H1 (cell line): ENCODE results near the gene SPTBN1. TPM values are rescaled to one million over a fixed set of nuclear protein-coding genes. Genes with fewer than 3 reads are reported as not detected.

Experiments used
- CTCF ChIA-PET: fragments of 300-600 bp; sonication (Branson Sonifier 250); formaldehyde crosslinking; loops from one replicate; lab custom pipeline; 2021; ENCODE audit not compliant: partially characterized antibody; lab: Charles Lee
- POLR2A ChIA-PET: fragments of 300-600 bp; sonication (Branson Sonifier 250); formaldehyde crosslinking; loops from one replicate; lab custom pipeline; 2021; ENCODE audit warnings: inconsistent platforms; ENCODE audit not compliant: partially characterized antibody; lab: Charles Lee
- DNase-seq, 2 experiments: peaks; one replicate each; pipeline versions ENCODE4 v3.0.0 to v3.0.0-alpha.2; 2010 to 2022; ENCODE audit warnings: low spot score in 2 of 2, low read depth in 1 of 2, mixed read lengths in 1 of 2
- FAIRE-seq: peaks from 2 replicates; lab custom pipeline; 2011; peaks lifted over from hg19 to GRCh38; lab: Jason Lieb, UNC
- H2AFZ ChIP-seq: 2 replicates; pipeline ENCODE4 v1.8.1; 2012; ENCODE audit warnings: low read length, inconsistent platforms
- H2AK5ac ChIP-seq: 2 replicates; pipeline ENCODE4 v1.6.1; 2013; ENCODE audit warnings: low read depth, low read length
- H2BK120ac ChIP-seq: replicated peaks from 2 replicates; pipeline ENCODE3; 2013; ENCODE audit warnings: low read depth, low read length, inconsistent platforms
- H2BK12ac ChIP-seq: 2 replicates; pipeline ENCODE4 v1.6.1; 2013; ENCODE audit warnings: low read depth, low read length
- H2BK15ac ChIP-seq: 2 replicates; pipeline ENCODE4 v1.6.1; 2013; ENCODE audit warnings: low read length
- H2BK20ac ChIP-seq: 2 replicates; pipeline ENCODE4 v1.6.1; 2013; ENCODE audit warnings: low read length
- H2BK5ac ChIP-seq: 2 replicates; pipeline ENCODE4 v1.6.1; 2013; ENCODE audit warnings: low read depth, low read length
- H3K14ac ChIP-seq: 2 replicates; pipeline ENCODE4 v1.6.1; 2013; ENCODE audit warnings: inconsistent platforms; ENCODE audit not compliant: insufficient read length
- H3K18ac ChIP-seq: 2 replicates; pipeline ENCODE4 v1.6.1; 2013; ENCODE audit warnings: low read length; ENCODE audit errors: extremely low read depth
- H3K23ac ChIP-seq: 2 replicates; pipeline ENCODE4 v1.6.1; 2013; ENCODE audit warnings: inconsistent platforms; ENCODE audit not compliant: insufficient read length
- H3K23me2 ChIP-seq: 2 replicates; pipeline ENCODE4 v1.6.1; 2013; ENCODE audit warnings: low read depth, low read length
- H3K27ac ChIP-seq: 2 replicates; pipeline ENCODE4 v1.6.1; 2011; ENCODE audit warnings: low read depth, low read length, inconsistent platforms
- H3K27me3 ChIP-seq, 4 experiments: replicated peaks in 1 of 4; 1 replicate in 1 of 4; 2 replicates in 3 of 4; pipeline versions ENCODE4 v1.6.1 to v1.8.1; 2011 to 2013; ENCODE audit warnings: low read length in 3 of 4, mild to moderate bottlenecking in 3 of 4, inconsistent platforms in 2 of 4, mixed read lengths in 2 of 4, moderate library complexity in 1 of 4; ENCODE audit not compliant: control insufficient read depth in 3 of 4, insufficient read depth in 3 of 4; ENCODE audit errors: extremely low read depth in 1 of 4
- H3K36me3 ChIP-seq, 4 experiments: 2 replicates each; pipeline versions ENCODE4 v1.6.1 to v1.8.1; 2011 to 2013; ENCODE audit warnings: mild to moderate bottlenecking in 4 of 4, low read length in 3 of 4, moderate library complexity in 2 of 4, control low read depth in 1 of 4, inconsistent platforms in 1 of 4; ENCODE audit not compliant: insufficient read depth in 4 of 4, control insufficient read depth in 2 of 4
- H3K4ac ChIP-seq: replicated peaks from 2 replicates; pipeline ENCODE3; 2013; ENCODE audit warnings: low read length, low read depth, mixed read lengths, inconsistent platforms; ENCODE audit not compliant: insufficient read length
- H3K4me1 ChIP-seq, 4 experiments: replicated peaks in 1 of 4; 1 replicate in 1 of 4; 2 replicates in 3 of 4; pipeline versions ENCODE4 v1.6.1 to v1.8.1; 2011 to 2013; ENCODE audit warnings: low read length in 3 of 4, inconsistent platforms in 2 of 4, mixed read lengths in 1 of 4; ENCODE audit not compliant: insufficient read depth in 4 of 4, control insufficient read depth in 3 of 4
- H3K4me2 ChIP-seq, 2 experiments: 2 replicates each; pipeline versions ENCODE4 v1.6.1 to v1.8.1; 2011 to 2013; ENCODE audit warnings: low read depth in 2 of 2, low read length in 2 of 2, control low read depth in 1 of 2, inconsistent platforms in 1 of 2, mild to moderate bottlenecking in 1 of 2; ENCODE audit not compliant: insufficient read depth in 1 of 2
- H3K4me3 ChIP-seq, 4 experiments: fragments of 200-600, 300-600 bp in 1 of 4; sonication (generic), shearing (Covaris generic), sonication (Bioruptor Twin) in 1 of 4; 2 replicates each; pipeline versions ENCODE4 v1.5.1 to v1.8.1; 2011 to 2016; ENCODE audit warnings: low read length in 4 of 4, low read depth in 3 of 4, control low read depth in 2 of 4, inconsistent platforms in 2 of 4, mild to moderate bottlenecking in 2 of 4, mixed read lengths in 1 of 4, moderate library complexity in 1 of 4; ENCODE audit not compliant: insufficient read depth in 2 of 4; ENCODE audit errors: extremely low read depth in 1 of 4
- H3K56ac ChIP-seq: replicated peaks from 2 replicates; pipeline ENCODE3; 2013; ENCODE audit warnings: low read depth, mild to moderate bottlenecking, mixed read lengths, low read length, inconsistent platforms; ENCODE audit not compliant: insufficient read length
- H3K79me1 ChIP-seq: 2 replicates; pipeline ENCODE4 v1.6.1; 2013; ENCODE audit warnings: low read depth, low read length, control low read depth
- H3K79me2 ChIP-seq, 2 experiments: 2 replicates each; pipeline versions ENCODE4 v1.6.1 to v1.8.1; 2012 to 2013; ENCODE audit warnings: low read length in 2 of 2, mild to moderate bottlenecking in 2 of 2, inconsistent platforms in 1 of 2; ENCODE audit not compliant: insufficient read depth in 2 of 2, control insufficient read depth in 1 of 2
- H3K9ac ChIP-seq, 4 experiments: replicated peaks in 1 of 4; 1 replicate in 1 of 4; 2 replicates in 3 of 4; pipeline versions ENCODE4 v1.6.1 to v1.8.1; 2011 to 2013; ENCODE audit warnings: low read depth in 3 of 4, low read length in 3 of 4, control low read depth in 2 of 4, mild to moderate bottlenecking in 2 of 4, moderate library complexity in 2 of 4, inconsistent platforms in 1 of 4; ENCODE audit errors: extremely low read depth in 1 of 4
- H3K9me3 ChIP-seq, 2 experiments: 2 replicates each; pipeline versions ENCODE4 v1.6.1 to v1.8.1; 2012 to 2013; ENCODE audit warnings: mild to moderate bottlenecking in 2 of 2, moderate library complexity in 2 of 2, control low read depth in 1 of 2, inconsistent platforms in 1 of 2, low read depth in 1 of 2, low read length in 1 of 2, mixed read lengths in 1 of 2; ENCODE audit not compliant: insufficient read depth in 2 of 2
- H4K20me1 ChIP-seq, 2 experiments: replicated peaks in 1 of 2; 2 replicates each; pipeline versions ENCODE3 to v1.8.1; 2011 to 2013; ENCODE audit warnings: inconsistent platforms in 2 of 2, low read length in 2 of 2, mild to moderate bottlenecking in 1 of 2; ENCODE audit not compliant: insufficient read depth in 2 of 2, control insufficient read depth in 1 of 2
- H4K5ac ChIP-seq: 2 replicates; pipeline ENCODE4 v1.6.1; 2013; ENCODE audit warnings: low read length, low read depth, mixed read lengths, inconsistent platforms; ENCODE audit not compliant: insufficient read length
- H4K8ac ChIP-seq: 2 replicates; pipeline ENCODE4 v1.8.0; 2013; ENCODE audit warnings: mild to moderate bottlenecking, moderate library complexity, low read length, inconsistent platforms; ENCODE audit not compliant: insufficient read depth; ENCODE audit errors: extremely low read depth
- H4K91ac ChIP-seq: replicated peaks from 2 replicates; pipeline ENCODE3; 2013; ENCODE audit warnings: low read length, mixed read lengths, inconsistent platforms; ENCODE audit not compliant: insufficient read length
- BCL11A ChIP-seq, 2 experiments: IDR thresholded peaks; one replicate each; pipeline ENCODE4 v1.6.1; 2011; ENCODE audit warnings: low read depth in 2 of 2, low read length in 2 of 2, mild to moderate bottlenecking in 2 of 2
- CHD1 ChIP-seq: IDR thresholded peaks from 2 replicates; pipeline ENCODE4 v1.6.1; 2012; ENCODE audit warnings: low read depth, low read length, improper control_type of control experiment
- KDM1A ChIP-seq: fragments of 200-600, 300-600 bp; sonication (generic); IDR thresholded peaks from 2 replicates; pipeline ENCODE4 v1.7.1; 2016; ENCODE audit warnings: mild to moderate bottlenecking, low read length, borderline replicate concordance
- NANOG ChIP-seq: IDR thresholded peaks from 2 replicates; pipeline ENCODE4 v1.6.1; 2011; ENCODE audit warnings: low read length, low read depth, mild to moderate bottlenecking, inconsistent platforms; ENCODE audit not compliant: insufficient read depth, poor library complexity, severe bottlenecking
- POU5F1 ChIP-seq: IDR thresholded peaks from 2 replicates; pipeline ENCODE4 v1.6.1; 2011; ENCODE audit warnings: low read depth, mild to moderate bottlenecking, low read length, moderate library complexity
- RAD21 ChIP-seq, 2 experiments: IDR thresholded peaks in 1 of 2; conservative IDR thresholded peaks in 1 of 2; 2 replicates each; pipeline ENCODE4 v1.6.1; 2011; ENCODE audit warnings: low read depth in 2 of 2, low read length in 2 of 2, improper control_type of control experiment in 1 of 2, inconsistent platforms in 1 of 2, mild to moderate bottlenecking in 1 of 2, moderate library complexity in 1 of 2
- RBBP5 ChIP-seq: IDR thresholded peaks from 2 replicates; pipeline ENCODE4 v1.7.1; 2012; ENCODE audit warnings: low read depth, mild to moderate bottlenecking, inconsistent platforms, low read length, moderate library complexity, borderline replicate concordance
- RFX5 ChIP-seq: IDR thresholded peaks from 2 replicates; pipeline ENCODE4 v1.6.1; 2011; ENCODE audit warnings: low read depth, low read length, improper control_type of control experiment, borderline replicate concordance
- SIN3A ChIP-seq, 2 experiments: IDR thresholded peaks in 1 of 2; conservative IDR thresholded peaks in 1 of 2; 2 replicates each; pipeline ENCODE4 v1.6.1; 2011 to 2012; ENCODE audit warnings: low read length in 2 of 2, improper control_type of control experiment in 1 of 2, low read depth in 1 of 2, mild to moderate bottlenecking in 1 of 2
- SIRT6 ChIP-seq: IDR thresholded peaks from one replicate; pipeline ENCODE4 v1.7.1; 2012; ENCODE audit warnings: low read length, inconsistent platforms
- SIX5 ChIP-seq: IDR thresholded peaks from 2 replicates; pipeline ENCODE4 v1.6.1; 2011; ENCODE audit warnings: mild to moderate bottlenecking, low read depth, low read length
- SP4 ChIP-seq: IDR thresholded peaks from 2 replicates; pipeline ENCODE4 v1.6.1; 2012; ENCODE audit warnings: low read length, inconsistent platforms
- TAF1 ChIP-seq: IDR thresholded peaks from 2 replicates; pipeline ENCODE4 v1.6.1; 2011; ENCODE audit warnings: mild to moderate bottlenecking, low read depth, low read length
- TAF7 ChIP-seq: optimal IDR thresholded peaks from 2 replicates; pipeline ENCODE3; 2011; ENCODE audit warnings: low read depth, mild to moderate bottlenecking, inconsistent platforms, low read length, moderate library complexity, borderline replicate concordance
- ZNF274 ChIP-seq: IDR thresholded peaks from 2 replicates; pipeline ENCODE4 v1.7.0; 2012; ENCODE audit warnings: low read length, borderline replicate concordance; ENCODE audit errors: extremely low read depth
- WGBS, 2 experiments: shearing (Covaris generic) in 1 of 2; methylation state at CpG; one replicate each; pipeline versions ENCODE4 v1.1.6 to v1.1.7; 2013 to 2015; ENCODE audit warnings: low lambda C conversion rate in 2 of 2, mixed read lengths in 2 of 2, inconsistent platforms in 1 of 2, low coverage in 1 of 2, missing lambda C conversion rate in 1 of 2; ENCODE audit not compliant: insufficient replicate concordance in 2 of 2, insufficient coverage in 1 of 2, insufficient read length in 1 of 2; ENCODE audit errors: extremely low coverage in 1 of 2, missing lambda C conversion rate in 1 of 2; 5-methylcytosine and 5-hydroxymethylcytosine counted together
- polyA plus RNA-seq, 7 experiments: library from polyadenylated mRNA; depleted of rRNA in 3 of 7; stranded (reverse) in 5 of 7; unstranded in 2 of 7; fragments of >200 nt in 5 of 7; fragments of 200-250 nt in 2 of 7; gene quantifications; 1 replicate in 5 of 7; 2 replicates in 1 of 7; 4 replicates in 1 of 7; pipeline versions ENCODE4 v1.2.1 to v1.2.3, GENCODE V29; 2011 to 2013; ENCODE audit warnings: missing spikeins in 2 of 7, mixed read lengths in 2 of 7
- total RNA-seq: library from RNA; stranded (reverse); fragmentation: NEBNext Ultra II Directional; extraction: Animal tissue kit (Norgen Biotek cat#: 25700); gene quantifications from 2 replicates; pipeline ENCODE4 v1.2.1, GENCODE V29; 2021

The SPTBN1 gene
- total and polyA plus RNA-seq, 2 of the 8 experiments (the other 6 are each of a cell fraction or from before 2014, with no cell fraction given): 31.8 to 180 TPM

DNA sequence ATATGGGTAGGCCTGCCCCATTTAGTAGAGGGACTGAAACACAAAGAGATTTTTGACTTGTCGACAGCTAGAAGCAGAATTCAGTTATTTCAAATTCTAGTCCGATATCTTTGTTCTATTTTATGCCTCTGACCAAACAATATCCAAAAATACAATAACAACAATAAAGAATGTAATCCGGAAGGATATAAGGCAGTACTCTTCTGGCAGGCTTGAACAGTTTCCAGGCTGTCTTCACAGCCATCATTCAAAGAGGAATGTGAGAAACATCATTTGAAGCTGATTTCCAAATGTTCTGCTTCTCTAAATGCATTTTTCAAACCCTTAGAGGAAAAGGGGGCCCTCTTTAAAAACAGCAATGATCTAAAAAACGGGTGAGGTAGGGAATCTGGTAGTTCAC, 36.7 kb upstream of the SPTBN1 start:
- WGBS, 2 experiments: 87% methylated on average over 4 of the region's 4 CpGs; no CpG with 5 or more reads in 1 of the 2 experiments
- no peak overlapping the region for H4K8ac ChIP-seq
- no peak overlapping the region for H2BK12ac ChIP-seq
- no peak overlapping the region for H2BK5ac ChIP-seq
- H3K4me1 ChIP-seq: peaks cover 0 to 2% (median under 1%) of the 10 kb centered on the region in 4 experiments; a peak in 3 of 7 replicates
- H3K4me2 ChIP-seq: no peak overlapping the region
- H4K91ac ChIP-seq: no peak overlapping the region
- H3K4me3 ChIP-seq: no peak overlapping the region
- DNase-seq (no peak), FAIRE-seq (no peak)
- no peaks in the 10 kb centered on the region for H3K27me3 ChIP-seq
- POLR2A ChIA-PET: no interaction called here
- H2AK5ac ChIP-seq: no peak overlapping the region
- H3K23me2 ChIP-seq: no peaks in the 10 kb centered on the region
- H3K56ac ChIP-seq: no peak overlapping the region
- H3K36me3 ChIP-seq: no peaks in the 10 kb centered on the region
- no peak overlapping the region for H2BK120ac ChIP-seq
- no peaks in the 10 kb centered on the region for H3K79me1 ChIP-seq
- CTCF ChIA-PET: interaction anchor here (0.7 kb wide), 1 partner anchor 33 kb away, joined by 3 read pairs; no protein-coding TSS in a partner anchor
- no peak overlapping the region for H3K23ac ChIP-seq
- no peak overlapping the region for H3K18ac ChIP-seq
- no peak overlapping the region for H2AFZ ChIP-seq
- H4K5ac ChIP-seq: no peak overlapping the region
- H3K79me2 ChIP-seq: no peaks in the 10 kb centered on the region
- H3K9ac ChIP-seq: no peak overlapping the region
- no peak overlapping the region for H2BK15ac ChIP-seq
- no peak overlapping the region for H2BK20ac ChIP-seq
- no peak overlapping the region for H3K4ac ChIP-seq
- 0 out of 4 replicates have a peak, but pooled peaks cover 0 to 4% of the 10 kb centered on the region in 2 experiments for H3K9me3 ChIP-seq
- H3K14ac ChIP-seq: no peak overlapping the region
- no peak overlapping the region for H3K27ac ChIP-seq
- H4K20me1 ChIP-seq: no peaks in the 10 kb centered on the region
- TF ChIP-seq SIRT6 (no peak), RBBP5 (no peak), ZNF274 (no peak), SIN3A (conservative IDR thresholded peaks at IDR 0.05 in 1 of 2, IDR thresholded peaks at IDR 0.05 in 1 of 2; ENCODE audit: low read depth in 1 of 2, low read length in 2 of 2) (no peak), BCL11A (IDR thresholded peaks at IDR 0.05; ENCODE audit: low read depth in 2 of 2, low read length in 2 of 2) (no peak), RFX5 (no peak), SP4 (no peak), NANOG (no peak), TAF7 (no peak), CHD1 (no peak), SIX5 (no peak), POU5F1 (no peak), TAF1 (no peak), RAD21 (IDR thresholded peaks at IDR 0.05 in 1 of 2, conservative IDR thresholded peaks at IDR 0.05 in 1 of 2; ENCODE audit: low read depth in 2 of 2, low read length in 2 of 2) (no peak), KDM1A (no peak)
